Keratinocyte (primary cell): Measurements from ENCODE around the gene RHOA.

Experiments
- CTCF ChIP-seq, 3 experiments: IDR thresholded peaks in 1 of 3; conservative IDR thresholded peaks in 1 of 3; optimal IDR thresholded peaks in 1 of 3; 2 replicates in 2 of 3; 3 replicates in 1 of 3; pipeline versions ENCODE3 to v1.5.1; 2011; ENCODE audit warnings: low read length in 3 of 3, mild to moderate bottlenecking in 3 of 3, moderate library complexity in 2 of 3, control low read depth in 1 of 3, inconsistent platforms in 1 of 3; ENCODE audit not compliant: insufficient read depth in 2 of 3; ENCODE audit errors: extremely low read depth in 1 of 3
- EZH2 ChIP-seq: IDR thresholded peaks from one replicate; pipeline ENCODE4 v1.6.1; 2012; ENCODE audit warnings: inconsistent platforms, mild to moderate bottlenecking, low read length, moderate library complexity

DNA sequence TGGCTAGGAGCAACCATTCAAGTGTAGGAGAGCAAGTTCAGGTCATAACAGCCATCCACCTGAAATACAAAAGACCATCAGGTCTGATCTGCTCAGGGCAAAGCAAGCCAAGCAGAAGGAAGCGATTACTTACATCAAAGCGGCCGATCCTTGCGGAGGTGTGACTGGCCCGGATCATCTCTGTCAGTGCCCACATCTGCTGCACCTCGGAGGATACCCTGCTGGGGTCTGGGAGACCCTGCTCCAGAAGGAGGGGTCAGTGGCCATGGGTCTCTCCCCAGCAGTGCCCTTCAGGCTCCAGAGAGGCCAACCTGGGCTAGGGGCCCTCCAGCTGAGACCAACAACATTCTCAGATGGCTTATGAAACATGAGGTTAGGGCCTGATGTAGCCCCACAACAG, 13.0 kb upstream of the RHOA start:
- TF ChIP-seq CTCF (optimal IDR thresholded peaks at IDR 0.05 in 1 of 3, IDR thresholded peaks at IDR 0.05 in 1 of 3, conservative IDR thresholded peaks at IDR 0.05 in 1 of 3; ENCODE audit: extremely low read depth in 1 of 3, insufficient read depth in 2 of 3, low read length in 3 of 3) (no peak), EZH2 (no peak)
